Calu3 (cell line): ENCODE results near the gene PRELP. TPM values are rescaled to one million over a fixed set of nuclear protein-coding genes. Genes with fewer than 3 reads are reported as not detected.

Experiments used
- BruUV-seq: library from RNA; stranded (reverse); fragments of 400-500 nt; replicated peaks from 2 replicates; lab custom pipeline; 2021; lab: Mats Ljungman, UMichigan
- CTCF ChIA-PET: fragments of 300-600 bp; sonication (Branson Sonifier 250); formaldehyde crosslinking; loops from one replicate; lab custom pipeline; 2022; ENCODE audit warnings: antibody characterized with exemption; lab: Charles Lee
- DNase-seq: peaks from one replicate; pipeline ENCODE4 v3.0.0; 2022
- H3K27ac Mint-ChIP-seq: one replicate; pipeline ENCODE4 v1.8.0; 2022; ENCODE audit warnings: mixed read lengths; ENCODE audit not compliant: unreplicated experiment
- H3K27me3 Mint-ChIP-seq: one replicate; pipeline ENCODE4 v1.8.0; 2022; ENCODE audit warnings: mixed read lengths; ENCODE audit not compliant: unreplicated experiment
- H3K36me3 Mint-ChIP-seq: one replicate; pipeline ENCODE4 v1.8.0; 2022; ENCODE audit warnings: mild to moderate bottlenecking, moderate library complexity, mixed read lengths; ENCODE audit not compliant: insufficient read depth, unreplicated experiment
- H3K4me1 Mint-ChIP-seq: one replicate; pipeline ENCODE4 v1.8.0; 2022; ENCODE audit warnings: mild to moderate bottlenecking, low read depth, mixed read lengths; ENCODE audit not compliant: unreplicated experiment
- H3K4me3 Mint-ChIP-seq: one replicate; pipeline ENCODE4 v1.8.0; 2022; ENCODE audit warnings: mild to moderate bottlenecking, low read depth, moderate library complexity, mixed read lengths; ENCODE audit not compliant: unreplicated experiment
- H3K9me3 Mint-ChIP-seq: one replicate; pipeline ENCODE4 v1.8.0; 2022; ENCODE audit warnings: low read depth, mixed read lengths; ENCODE audit not compliant: unreplicated experiment
- intact Hi-C: fragments of 100-400 bp; cut with micrococcal nuclease; formaldehyde crosslinking; loops from one replicate; pipeline ENCODE4 v1.10.0; 2022; ENCODE audit not compliant: unreplicated experiment
- total RNA-seq: library from RNA; stranded (reverse); gene quantifications from 2 replicates; pipeline ENCODE4 v1.2.3, GENCODE V29; 2022
- TF ChIP-seq, protein P1 (sequence below): fragments of 200-600 bp; IDR thresholded peaks from one replicate; pipeline ENCODE4 v1.8.0; 2022; ENCODE audit warnings: antibody characterized with exemption; ENCODE audit not compliant: unreplicated experiment

PRELP gene
- total RNA-seq, 1 experiment from 2014 or later: not detected

DNA sequence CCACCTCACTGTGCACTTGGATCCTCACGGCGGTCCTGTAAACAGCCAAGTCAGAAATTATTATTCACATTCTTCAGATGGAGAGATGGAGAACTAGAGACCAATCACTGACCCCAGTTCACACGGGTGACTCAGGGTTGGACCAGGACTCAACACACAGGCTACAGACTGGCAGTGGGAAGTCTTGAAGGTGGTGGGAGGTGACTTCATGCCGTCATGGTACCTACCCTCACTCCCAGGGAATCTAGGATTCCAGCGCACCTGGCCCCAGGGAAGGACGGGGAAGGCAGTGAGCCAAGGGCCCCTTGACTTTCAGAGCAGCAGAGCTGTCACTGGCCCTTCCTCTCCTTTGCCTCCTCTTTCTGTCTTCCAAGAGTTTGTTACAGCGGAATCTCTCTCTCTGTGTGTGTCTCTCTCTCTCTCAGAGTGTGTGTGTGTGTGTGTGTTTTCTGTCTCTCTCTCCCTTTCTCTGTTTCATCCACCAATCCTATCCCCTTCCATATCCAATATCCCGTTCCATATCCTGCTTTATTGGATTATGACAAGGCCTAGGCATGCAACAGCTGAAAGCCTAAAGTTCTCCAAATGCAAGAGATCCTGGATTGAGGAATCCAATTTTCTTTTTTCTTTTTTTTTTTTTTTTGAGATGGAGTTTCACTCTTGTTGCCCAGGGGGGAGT lies 30.1 kb downstream of the PRELP start:
- H3K27me3 Mint-ChIP-seq: peaks cover 37% of the 10 kb centered on the region
- H3K36me3 Mint-ChIP-seq: no peaks in the 10 kb centered on the region
- peaks cover 10% of the 10 kb centered on the region for H3K4me1 Mint-ChIP-seq
- no TSS peak for BruUV-seq
- no peak for DNase-seq
- CTCF ChIA-PET: interaction anchor here (1.3 to 2.3 kb wide), 4 partner anchors 121 to 196 kb away, joined by 4 to 12 read pairs (median 6); partner anchors contain the start of gene ATP2B4
- H3K4me3 Mint-ChIP-seq: no peak overlapping the region
- H3K9me3 Mint-ChIP-seq: no peaks in the 10 kb centered on the region
- H3K27ac Mint-ChIP-seq: no peak overlapping the region
- intact Hi-C loops: loop anchor here (10.0 kb wide), 1 partner anchor 119 kb away; the partner anchor contains the start of gene ATP2B4
- TF ChIP-seq, protein P1, sequence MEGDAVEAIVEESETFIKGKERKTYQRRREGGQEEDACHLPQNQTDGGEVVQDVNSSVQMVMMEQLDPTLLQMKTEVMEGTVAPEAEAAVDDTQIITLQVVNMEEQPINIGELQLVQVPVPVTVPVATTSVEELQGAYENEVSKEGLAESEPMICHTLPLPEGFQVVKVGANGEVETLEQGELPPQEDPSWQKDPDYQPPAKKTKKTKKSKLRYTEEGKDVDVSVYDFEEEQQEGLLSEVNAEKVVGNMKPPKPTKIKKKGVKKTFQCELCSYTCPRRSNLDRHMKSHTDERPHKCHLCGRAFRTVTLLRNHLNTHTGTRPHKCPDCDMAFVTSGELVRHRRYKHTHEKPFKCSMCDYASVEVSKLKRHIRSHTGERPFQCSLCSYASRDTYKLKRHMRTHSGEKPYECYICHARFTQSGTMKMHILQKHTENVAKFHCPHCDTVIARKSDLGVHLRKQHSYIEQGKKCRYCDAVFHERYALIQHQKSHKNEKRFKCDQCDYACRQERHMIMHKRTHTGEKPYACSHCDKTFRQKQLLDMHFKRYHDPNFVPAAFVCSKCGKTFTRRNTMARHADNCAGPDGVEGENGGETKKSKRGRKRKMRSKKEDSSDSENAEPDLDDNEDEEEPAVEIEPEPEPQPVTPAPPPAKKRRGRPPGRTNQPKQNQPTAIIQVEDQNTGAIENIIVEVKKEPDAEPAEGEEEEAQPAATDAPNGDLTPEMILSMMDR: no peak

DNA sequence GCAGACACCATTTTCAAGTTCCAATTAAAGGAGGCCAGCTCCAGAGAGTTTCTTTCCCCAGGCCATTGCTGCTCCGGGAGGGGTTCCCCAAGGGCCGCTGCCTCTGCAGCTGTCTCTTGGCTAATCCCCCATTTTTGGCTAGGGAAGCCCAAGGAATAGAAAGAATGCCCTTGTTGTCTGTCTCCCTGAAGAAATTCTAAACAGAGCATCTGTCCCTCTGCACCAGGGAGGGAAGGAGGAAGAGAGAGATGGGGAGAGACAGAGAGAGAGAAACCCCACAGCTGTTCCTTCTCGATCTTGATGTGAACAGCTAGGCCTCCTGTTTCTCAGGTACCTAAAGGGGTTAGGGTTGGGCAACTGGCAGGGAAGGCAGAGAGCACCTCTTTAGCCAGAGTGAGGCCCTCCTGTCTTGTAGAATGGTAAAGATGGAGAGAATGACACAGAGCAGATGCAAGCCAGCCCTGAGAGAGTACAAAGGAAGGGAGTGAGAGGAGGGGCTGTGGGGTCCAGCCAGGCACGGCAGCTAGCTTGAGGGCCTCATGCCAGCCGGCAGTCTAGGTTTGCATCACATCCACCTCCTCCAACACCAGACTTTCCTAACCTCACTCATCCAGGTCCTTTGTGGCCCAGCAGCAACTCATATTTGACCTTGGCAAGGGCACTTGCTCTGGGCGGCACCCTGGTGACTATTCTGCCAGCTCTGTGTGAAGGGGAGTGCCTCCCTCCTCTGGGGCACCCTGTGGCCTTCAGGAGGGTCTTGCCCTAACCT lies 31.4 kb downstream of the PRELP start:
- Mint-ChIP-seq H3K4me1 (peaks cover 11% of the 10 kb centered on the region), H3K9me3 (no peaks in the 10 kb centered on the region), H3K27me3 (peaks cover 23% of the 10 kb centered on the region), H3K36me3 (no peaks in the 10 kb centered on the region), H3K4me3 (no peak overlapping the region), H3K27ac (no peak overlapping the region)
- intact Hi-C loops: loop anchor here (10.0 kb wide), 1 partner anchor 118 kb away; the partner anchor contains the start of gene ATP2B4
- no peak for DNase-seq
- CTCF ChIA-PET: interaction anchor here (0.6 to 2.3 kb wide), 2 partner anchors 18 to 195 kb away, joined by 3 to 6 read pairs; no protein-coding TSS in a partner anchor
- TF ChIP-seq, protein P1: no peak
- no TSS peak for BruUV-seq

DNA sequence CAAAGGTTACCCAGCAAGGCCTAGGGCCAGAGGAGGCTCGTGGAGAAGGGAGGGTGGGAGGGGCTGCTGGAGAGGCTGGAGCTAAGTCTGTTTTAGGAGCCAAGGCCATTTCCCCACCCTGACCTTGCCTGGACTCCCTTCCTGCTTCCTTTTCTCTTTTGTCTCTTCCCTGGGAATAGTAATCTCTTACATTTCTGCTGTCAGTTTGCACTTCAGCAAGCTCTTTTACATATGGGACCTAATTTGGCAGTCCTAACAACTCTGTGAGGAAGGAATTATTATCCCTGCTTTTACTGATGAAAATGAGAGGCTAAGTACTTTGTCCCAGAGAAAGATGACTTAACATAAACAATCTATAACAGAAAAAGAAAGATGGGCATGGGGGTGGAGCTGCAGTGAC lies 32.2 kb downstream of the PRELP start:
- intact Hi-C loops: loop anchor here (10.0 kb wide), 1 partner anchor 117 kb away; the partner anchor contains the start of gene ATP2B4
- Mint-ChIP-seq H3K36me3 (no peaks in the 10 kb centered on the region), H3K4me3 (no peak overlapping the region), H3K27ac (no peak overlapping the region), H3K27me3 (peaks cover 16% of the 10 kb centered on the region), H3K4me1 (peaks cover 18% of the 10 kb centered on the region), H3K9me3 (no peaks in the 10 kb centered on the region)
- TF ChIP-seq, protein P1: no peak
- BruUV-seq: no TSS peak
- no peak for DNase-seq
- CTCF ChIA-PET: interaction anchor here (0.6 to 0.7 kb wide), 4 partner anchors 17 to 170 kb away, joined by 3 to 8 read pairs (median 4); no protein-coding TSS in a partner anchor

DNA sequence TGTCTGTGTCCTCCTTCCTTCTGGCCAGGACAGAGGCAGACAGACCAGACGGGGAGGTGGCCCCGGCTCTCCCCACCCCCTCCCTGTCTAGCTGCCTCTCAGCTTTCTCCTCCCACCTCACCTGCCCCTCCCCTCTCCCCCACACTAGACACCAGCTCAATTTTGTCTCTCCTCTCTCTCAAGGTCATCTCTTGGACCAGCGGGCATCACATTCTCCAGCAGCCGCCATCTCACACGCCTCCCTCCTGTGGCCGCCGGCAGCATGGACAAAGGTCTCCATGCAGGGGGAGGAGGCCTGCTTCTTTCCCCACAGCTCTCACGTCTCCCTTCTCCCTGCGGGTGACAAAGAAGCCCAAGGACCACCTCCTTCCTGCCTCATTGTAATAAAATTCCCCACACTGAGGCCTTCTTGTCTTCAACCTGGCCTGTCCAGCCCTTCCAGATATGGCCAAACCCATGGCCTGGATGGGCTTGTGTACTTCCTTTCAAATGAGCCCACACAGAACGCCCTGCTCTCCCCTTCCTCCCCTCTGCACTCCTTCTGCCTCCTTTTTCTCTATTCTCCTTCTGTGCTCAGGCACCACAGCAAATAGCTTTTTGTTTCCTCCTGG lies 33.0 kb downstream of the PRELP start:
- intact Hi-C loops: loop anchor here (10.0 kb wide), 1 partner anchor 116 kb away; the partner anchor contains the start of gene ATP2B4
- peaks cover 8% of the 10 kb centered on the region for H3K27me3 Mint-ChIP-seq
- H3K4me3 Mint-ChIP-seq: no peak overlapping the region
- no peaks in the 10 kb centered on the region for H3K36me3 Mint-ChIP-seq
- TF ChIP-seq, protein P1: no peak
- no peak for DNase-seq
- BruUV-seq: no TSS peak
- H3K4me1 Mint-ChIP-seq: peaks cover 26% of the 10 kb centered on the region
- no peaks in the 10 kb centered on the region for H3K9me3 Mint-ChIP-seq
- CTCF ChIA-PET: interaction anchor here (0.6 to 0.7 kb wide), 3 partner anchors 63 to 169 kb away, joined by 3 to 8 read pairs (median 4); no protein-coding TSS in a partner anchor
- no peak overlapping the region for H3K27ac Mint-ChIP-seq
